Dedifferentiated amniotic fluid mesenchymal stem cell (primary cell): ENCODE measurements around the gene IFITM2.
"Not testable (repeated sequence)": the region's sequence is repeated elsewhere in the genome, so short reads cannot be mapped to it uniquely, and the experiment has no call there.

Experiments
- DNase-seq: peaks from one replicate; pipeline ENCODE4 v3.0.0-alpha.2; 2016; ENCODE audit errors: extremely low spot score

The IFITM2 gene

GRCh38 chr11:281486-282161 is 26.0 kb upstream of the IFITM2 start:
- DNase-seq = no peak

GRCh38 chr11:282171-282570 is 25.4 kb upstream of the IFITM2 start:
- DNase-seq = no peak

- DNase-seq = no peak
Observed at GRCh38 chr11:282630-283360, 24.8 kb upstream of the IFITM2 start.

GRCh38 chr11:283405-284104 is 24.1 kb upstream of the IFITM2 start:
- DNase-seq = no peak

- no peak for DNase-seq
Observed at GRCh38 chr11:284105-285020, 23.3 kb upstream of the IFITM2 start.

- DNase-seq = no peak
Observed at GRCh38 chr11:285021-285893, 22.4 kb upstream of the IFITM2 start.

GRCh38 chr11:285894-286220 is 21.8 kb upstream of the IFITM2 start:
- DNase-seq = no peak

- not testable (repeated sequence) for DNase-seq
Observed at GRCh38 chr11:286977-287820, 20.4 kb upstream of the IFITM2 start.

- no peak for DNase-seq
Observed at GRCh38 chr11:287821-288477, 19.7 kb upstream of the IFITM2 start.

GRCh38 chr11:288478-289397 is 18.9 kb upstream of the IFITM2 start, which contains the start of gene PGGHG:
Gene PGGHG, plus strand, starts transcription at chr11:289126. Its CDS starts 691 bp downstream, at chr11:289817.
- no peak for DNase-seq

- no peak for DNase-seq
Observed at GRCh38 chr11:289398-289711, 18.3 kb upstream of the IFITM2 start.

- DNase-seq = no peak
Observed at GRCh38 chr11:289712-290620, 17.6 kb upstream of the IFITM2 start.

- no peak for DNase-seq
Observed at GRCh38 chr11:290621-291231, 16.9 kb upstream of the IFITM2 start.

- no peak for DNase-seq
Observed at GRCh38 chr11:291281-292210, 16.1 kb upstream of the IFITM2 start.

- DNase-seq = no peak
Observed at GRCh38 chr11:292211-293121, 15.2 kb upstream of the IFITM2 start.
